Ectodermal cell (in vitro differentiated cells): ENCODE measurements around the gene MUTYH.
"Not testable (repeated sequence)": the region's sequence is repeated elsewhere in the genome, so short reads cannot be mapped to it uniquely, and the experiment has no call there.

Source experiments
- H3K27ac ChIP-seq: 2 replicates; pipeline ENCODE4 v1.7.0; 2013; ENCODE audit warnings: mild to moderate bottlenecking, low read depth, low read length; ENCODE audit not compliant: insufficient read depth, poor library complexity, severe bottlenecking
- H3K27me3 ChIP-seq: 2 replicates; pipeline ENCODE4 v1.7.0; 2013; ENCODE audit warnings: mild to moderate bottlenecking, low read length; ENCODE audit not compliant: insufficient read depth, control insufficient read depth, poor library complexity, severe bottlenecking
- H3K36me3 ChIP-seq: one replicate; pipeline ENCODE4 v1.7.0; 2013; ENCODE audit warnings: low read length; ENCODE audit not compliant: control insufficient read depth, insufficient read depth
- H3K4me1 ChIP-seq: one replicate; pipeline ENCODE4 v1.7.0; 2013; ENCODE audit warnings: low read length; ENCODE audit not compliant: control insufficient read depth, insufficient read depth
- H3K4me3 ChIP-seq: 2 replicates; pipeline ENCODE4 v1.7.0; 2013; ENCODE audit warnings: low read depth, low read length, control low read depth; ENCODE audit not compliant: insufficient read depth
- H3K9me3 ChIP-seq: 2 replicates; pipeline ENCODE4 v1.7.0; 2013; ENCODE audit warnings: mild to moderate bottlenecking, low read length, moderate library complexity; ENCODE audit not compliant: control insufficient read depth
- WGBS, 2 experiments: methylation state at CpG; one replicate each; pipeline ENCODE4 v1.1.7; 2013; ENCODE audit warnings: missing lambda C conversion rate in 2 of 2; 5-methylcytosine and 5-hydroxymethylcytosine counted together

Gene MUTYH

GRCh38 chr1:45375104-45376090 is 35.2 kb upstream of the MUTYH start:
- no peak overlapping the region for H3K27ac ChIP-seq
- no peak overlapping the region for H3K4me3 ChIP-seq
- 80% methylated on average over 3 of the region's 3 CpGs for WGBS, 2 experiments
- no peaks in the 10 kb centered on the region for H3K9me3 ChIP-seq
- H3K36me3 ChIP-seq = no peaks in the 10 kb centered on the region
- no peaks in the 10 kb centered on the region for H3K4me1 ChIP-seq
- no peaks in the 10 kb centered on the region for H3K27me3 ChIP-seq

- no peaks in the 10 kb centered on the region for H3K27me3 ChIP-seq
- no peaks in the 10 kb centered on the region for H3K36me3 ChIP-seq
- no peak overlapping the region for H3K27ac ChIP-seq
- no peak overlapping the region for H3K4me3 ChIP-seq
- H3K4me1 ChIP-seq = no peaks in the 10 kb centered on the region
- H3K9me3 ChIP-seq = no peaks in the 10 kb centered on the region
Observed at GRCh38 chr1:45373573-45373972, 33.3 kb upstream of the MUTYH start.

- Histone ChIP-seq H3K27me3 (no peaks in the 10 kb centered on the region), H3K4me3 (no peak overlapping the region), H3K4me1 (no peaks in the 10 kb centered on the region), H3K9me3 (no peaks in the 10 kb centered on the region), H3K27ac (no peak overlapping the region), H3K36me3 (no peaks in the 10 kb centered on the region)
Observed at GRCh38 chr1:45370575-45370974, 30.3 kb upstream of the MUTYH start.

- Histone ChIP-seq H3K36me3 (no peaks in the 10 kb centered on the region), H3K4me1 (peaks cover 3% of the 10 kb centered on the region), H3K27me3 (no peaks in the 10 kb centered on the region), H3K27ac (peak overlapping the region; percentile 50), H3K4me3 (no peak overlapping the region), H3K9me3 (no peaks in the 10 kb centered on the region)
- WGBS, 2 experiments = 38 to 40% methylated on average over 5 to 6 of the region's 6 CpGs
Observed at GRCh38 chr1:45365051-45365450, 24.8 kb upstream of the MUTYH start.

- no peaks in the 10 kb centered on the region for H3K27me3 ChIP-seq
- no peak overlapping the region for H3K4me3 ChIP-seq
- H3K27ac ChIP-seq = no peak overlapping the region
- no peaks in the 10 kb centered on the region for H3K9me3 ChIP-seq
- no peaks in the 10 kb centered on the region for H3K36me3 ChIP-seq
- peaks cover 3% of the 10 kb centered on the region for H3K4me1 ChIP-seq
- WGBS, 2 experiments = 88 to 95% methylated on average over 2 of the region's 2 CpGs
Observed at GRCh38 chr1:45364294-45364693, 24.1 kb upstream of the MUTYH start.

- H3K4me3 ChIP-seq, H3K27ac ChIP-seq, H3K4me1 ChIP-seq, H3K36me3 ChIP-seq, H3K9me3 ChIP-seq, H3K27me3 ChIP-seq: not testable (repeated sequence)
- 51 to 59% methylated on average over 6 to 7 of the region's 7 CpGs for WGBS, 2 experiments
Observed at GRCh38 chr1:45360981-45361380, 20.7 kb upstream of the MUTYH start.

GRCh38 chr1:45359882-45360513 is 19.8 kb upstream of the MUTYH start:
- peaks cover 3% of the 10 kb centered on the region for H3K4me1 ChIP-seq
- H3K9me3 ChIP-seq = no peaks in the 10 kb centered on the region
- H3K4me3 ChIP-seq = no peak overlapping the region
- H3K36me3 ChIP-seq = no peaks in the 10 kb centered on the region
- no peaks in the 10 kb centered on the region for H3K27me3 ChIP-seq
- H3K27ac ChIP-seq = no peak overlapping the region
- WGBS, 2 experiments = 45 to 56% methylated on average over 6 to 7 of the region's 7 CpGs

GRCh38 chr1:45356186-45356585 is 15.9 kb upstream of the MUTYH start:
- H3K36me3 ChIP-seq = no peaks in the 10 kb centered on the region
- no peaks in the 10 kb centered on the region for H3K9me3 ChIP-seq
- H3K27ac ChIP-seq = no peak overlapping the region
- H3K4me1 ChIP-seq = peaks cover 3% of the 10 kb centered on the region
- no peak overlapping the region for H3K4me3 ChIP-seq
- H3K27me3 ChIP-seq = no peaks in the 10 kb centered on the region
- 73 to 78% methylated on average over 4 of the region's 4 CpGs for WGBS, 2 experiments

- Histone ChIP-seq H3K27me3 (no peaks in the 10 kb centered on the region), H3K9me3 (no peaks in the 10 kb centered on the region)
- WGBS, 2 experiments = 91 to 93% methylated on average over 2 of the region's 2 CpGs
Observed at GRCh38 chr1:45355683-45356082, 15.4 kb upstream of the MUTYH start.

GRCh38 chr1:45354838-45355237 is 14.6 kb upstream of the MUTYH start:
- no peak overlapping the region for H3K4me3 ChIP-seq
- H3K36me3 ChIP-seq = no peaks in the 10 kb centered on the region
- 82 to 96% methylated on average over 4 of the region's 4 CpGs for WGBS, 2 experiments
- H3K27me3 ChIP-seq = no peaks in the 10 kb centered on the region
- H3K27ac ChIP-seq = no peak overlapping the region
- H3K4me1 ChIP-seq = no peaks in the 10 kb centered on the region
- no peaks in the 10 kb centered on the region for H3K9me3 ChIP-seq

More at GRCh38 chr1:45355683-45356082, 15.4 kb upstream of the MUTYH start:
- Histone ChIP-seq H3K4me1 (peaks cover 3% of the 10 kb centered on the region), H3K4me3 (no peak overlapping the region), H3K36me3 (no peaks in the 10 kb centered on the region), H3K27ac (no peak overlapping the region)
